GM18499 (cell line): ENCODE results near the gene EYS.

ENCODE experiments used
- ATAC-seq: cut with Tn5 transposase; IDR thresholded peaks from one replicate; pipeline ENCODE4 v1.9.1; 2021; ENCODE audit warnings: moderate number of reproducible peaks; ENCODE audit not compliant: insufficient read depth, unreplicated experiment

EYS gene

DNA sequence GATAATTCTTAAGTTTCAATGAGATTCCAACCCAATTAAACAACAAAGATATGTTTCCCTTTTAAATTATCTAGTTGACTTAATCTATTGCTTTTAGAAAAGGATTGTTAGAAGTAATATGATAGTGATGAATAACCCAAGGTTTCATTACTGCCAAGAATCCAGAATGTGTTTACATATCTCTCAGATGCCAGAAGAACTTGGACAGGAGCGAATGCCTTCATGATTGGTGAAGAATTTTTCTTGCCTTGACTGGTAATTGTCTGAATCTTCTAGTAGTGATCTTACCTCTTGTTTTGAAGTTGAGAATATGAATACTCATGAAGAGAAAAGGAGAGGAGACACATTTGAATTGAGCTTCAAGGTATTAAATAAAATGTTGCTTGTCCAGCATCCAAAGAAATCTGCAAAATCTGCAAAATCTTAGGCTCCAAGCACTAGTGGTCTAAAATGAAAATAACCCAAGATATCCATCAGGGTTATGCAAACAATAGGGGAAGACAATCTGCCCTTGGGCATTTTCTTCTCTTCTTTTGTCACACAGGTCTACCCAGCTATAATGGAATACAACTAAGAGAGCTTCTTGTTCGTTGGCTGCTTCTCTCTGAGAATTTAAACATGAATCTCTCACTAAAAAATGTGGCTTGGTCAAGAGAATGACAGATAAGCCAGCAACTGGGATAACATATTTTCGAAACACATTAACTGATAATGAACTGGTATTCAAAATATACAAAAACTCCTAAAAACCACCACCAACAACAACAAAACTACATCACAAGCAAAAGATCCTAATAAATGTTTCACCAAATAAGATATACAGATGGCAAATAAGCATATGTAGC, 928.9 kb downstream of the EYS start:
- ATAC-seq: no peak

DNA sequence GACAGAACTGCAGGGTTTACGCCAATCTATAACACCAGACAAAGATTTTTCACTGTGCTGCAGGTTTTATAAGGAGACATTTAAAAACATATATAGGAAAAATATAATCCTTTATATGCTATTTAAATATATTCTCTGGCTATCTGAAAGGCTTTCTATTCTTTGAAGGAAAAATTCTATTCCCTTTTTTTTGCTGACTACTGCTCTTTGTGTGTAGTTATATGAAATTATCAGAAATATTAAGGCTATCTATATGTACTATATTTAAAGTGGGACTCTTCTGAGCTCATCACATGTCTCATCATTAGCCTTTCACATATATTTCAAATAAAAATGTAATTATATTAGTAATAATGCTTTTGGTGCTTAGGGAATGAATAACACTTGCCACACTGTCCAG, 930.7 kb downstream of the EYS start:
- no peak for ATAC-seq

DNA sequence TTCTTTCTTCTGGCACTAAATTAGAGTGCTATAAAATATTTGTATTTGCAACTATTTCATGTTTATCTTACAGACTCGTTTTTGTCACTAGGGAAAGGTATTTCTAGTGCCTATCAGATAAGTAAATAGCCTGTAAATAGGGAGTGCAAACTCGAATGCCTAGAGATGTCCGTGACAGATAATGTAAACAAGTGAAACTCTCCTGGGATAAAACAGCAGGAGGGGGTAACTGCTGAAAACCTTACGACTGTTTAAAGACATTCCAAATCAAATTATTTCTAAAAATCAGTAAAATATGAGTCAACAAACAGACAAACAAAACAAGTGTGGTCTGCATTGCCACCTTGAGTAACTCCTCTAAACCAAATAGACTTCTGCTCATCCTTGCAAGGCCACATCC, 932.1 kb downstream of the EYS start:
- ATAC-seq: no peak

DNA sequence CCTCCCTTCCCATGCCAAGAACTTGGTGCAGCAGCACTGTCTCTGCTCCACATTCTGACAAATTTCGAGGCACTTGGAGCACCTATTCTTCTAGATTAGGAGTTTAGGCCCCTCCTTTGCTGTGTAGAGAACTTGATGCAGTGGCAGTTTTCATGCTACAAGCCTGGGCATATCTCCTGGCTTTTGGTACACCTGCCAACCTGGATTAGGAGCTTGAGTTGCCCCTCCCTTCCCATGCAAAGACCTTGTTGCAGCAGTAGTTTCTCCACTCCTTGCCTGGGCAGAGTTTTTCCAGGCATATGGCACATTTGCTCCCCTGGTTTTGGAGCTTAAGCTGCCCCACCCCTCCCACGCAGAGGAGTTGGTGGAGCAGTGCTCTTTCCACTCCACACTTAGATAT, 956.1 kb downstream of the EYS start:
- ATAC-seq: no peak

DNA sequence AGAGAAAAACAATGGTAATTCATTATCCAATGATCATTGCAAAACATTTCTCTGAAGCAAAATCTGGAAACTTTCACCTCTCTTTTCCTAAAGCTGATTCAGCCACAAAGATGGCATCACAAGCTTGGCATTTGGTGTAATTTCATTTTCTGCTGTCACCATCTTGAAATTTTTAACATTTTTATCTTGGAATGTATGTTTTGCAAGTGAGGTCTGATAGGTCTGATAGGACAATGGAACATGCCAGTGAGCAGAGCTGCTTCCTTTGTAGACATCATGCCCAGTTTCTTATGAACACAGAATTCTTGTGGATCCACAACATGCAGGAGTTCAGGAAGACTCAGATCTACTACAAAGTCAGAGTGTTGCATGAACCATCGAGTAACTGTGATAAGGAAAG, 969.6 kb downstream of the EYS start:
- ATAC-seq: no peak

DNA sequence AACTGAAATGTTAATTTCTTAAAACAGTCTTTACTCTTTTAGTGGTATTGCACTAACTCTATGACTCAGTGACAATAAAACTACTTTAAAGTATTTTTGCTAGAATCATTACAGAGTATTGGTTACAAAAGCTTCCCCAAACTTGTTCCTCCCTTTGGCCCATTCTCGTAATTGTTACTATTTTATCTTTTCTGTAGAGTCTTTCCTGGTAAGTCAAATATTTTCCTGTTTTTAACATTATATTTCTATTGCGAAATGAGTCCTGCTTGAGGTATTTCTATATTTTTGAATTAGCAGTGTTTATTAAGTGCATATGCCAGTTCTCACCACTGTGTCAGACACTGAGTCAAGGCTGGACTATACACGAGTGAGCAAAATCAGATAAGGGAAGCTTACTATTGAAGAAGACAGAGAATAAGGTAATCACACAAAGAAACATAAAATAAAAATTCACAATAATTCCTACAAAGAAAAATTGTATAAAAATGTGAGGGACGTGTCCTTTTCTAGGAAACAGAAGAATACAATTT, 970.5 kb downstream of the EYS start:
- ATAC-seq: no peak

DNA sequence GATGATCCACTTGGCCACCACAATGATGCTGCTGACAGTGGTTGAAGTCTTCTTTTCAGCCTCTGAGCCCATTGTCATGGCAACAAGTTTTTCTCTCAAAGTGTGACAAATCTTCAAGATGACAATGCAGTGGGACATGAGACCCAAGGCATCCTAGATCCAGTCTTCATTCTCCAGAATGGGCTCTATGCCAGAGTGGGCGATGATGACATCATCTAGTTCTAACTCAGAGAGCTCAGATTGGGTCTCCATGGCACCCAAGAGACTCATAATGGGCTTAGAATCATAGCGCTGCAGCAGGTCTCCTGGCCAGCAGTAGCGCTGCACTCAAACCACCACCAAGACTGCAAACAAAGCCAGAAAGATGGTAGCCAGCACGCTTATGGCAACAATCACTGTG, 973.6 kb downstream of the EYS start:
- ATAC-seq: no peak

DNA sequence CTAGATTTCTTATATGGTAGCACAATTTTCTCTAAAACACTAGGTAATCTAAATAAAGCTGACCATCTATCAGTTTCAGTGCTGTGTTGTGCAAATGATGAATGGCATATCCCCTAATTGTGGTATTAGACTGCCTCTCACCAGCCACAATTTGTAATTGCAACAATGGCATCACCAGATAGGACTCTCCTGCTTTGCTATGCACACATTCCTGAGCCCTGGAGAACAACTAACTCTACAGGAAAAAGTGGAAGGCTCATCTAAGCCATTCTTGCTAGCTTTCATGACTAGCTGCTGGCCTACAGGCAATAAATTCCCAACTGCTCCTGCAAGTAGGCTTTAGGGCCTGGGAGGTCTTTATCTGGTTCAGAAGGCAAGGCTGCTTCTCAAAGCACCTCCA, 974.1 kb downstream of the EYS start:
- no peak for ATAC-seq

DNA sequence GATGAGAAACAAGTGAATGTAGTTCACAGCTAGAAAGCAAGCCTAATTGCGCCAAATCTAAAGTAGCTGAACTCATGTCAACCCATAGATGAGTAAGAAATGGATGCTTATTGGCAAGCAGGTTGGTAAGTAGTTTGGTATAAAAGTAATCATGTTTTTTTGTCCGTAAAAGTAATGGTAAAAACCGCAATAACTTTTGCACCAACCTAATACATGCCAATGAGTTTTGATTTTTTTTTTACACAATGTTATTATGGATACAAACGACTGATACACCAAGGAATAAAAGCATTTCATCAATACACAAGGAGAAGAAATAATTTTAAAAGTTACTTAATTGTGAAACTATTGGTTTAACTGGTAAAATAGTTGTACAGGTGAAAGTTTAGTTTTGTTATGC, 977.5 kb downstream of the EYS start:
- no peak for ATAC-seq

DNA sequence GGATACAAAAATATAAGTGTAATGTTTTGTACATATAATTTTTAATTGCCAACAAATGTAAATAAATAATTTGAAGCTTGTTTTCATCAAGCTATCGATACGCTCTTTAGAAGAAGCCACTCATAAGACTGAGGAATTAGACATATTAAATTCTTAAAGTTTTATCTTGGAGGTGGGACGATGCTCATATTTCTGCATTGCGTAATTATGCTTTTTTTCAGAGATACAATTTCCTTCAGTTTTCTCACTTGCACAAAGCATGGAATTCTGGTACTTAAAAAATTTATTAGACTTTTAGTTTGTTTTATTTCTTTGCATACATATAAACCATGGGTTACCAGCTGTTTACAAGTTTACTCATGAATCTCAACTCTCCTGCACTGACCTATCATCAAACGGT, 980.0 kb downstream of the EYS start:
- no peak for ATAC-seq

DNA sequence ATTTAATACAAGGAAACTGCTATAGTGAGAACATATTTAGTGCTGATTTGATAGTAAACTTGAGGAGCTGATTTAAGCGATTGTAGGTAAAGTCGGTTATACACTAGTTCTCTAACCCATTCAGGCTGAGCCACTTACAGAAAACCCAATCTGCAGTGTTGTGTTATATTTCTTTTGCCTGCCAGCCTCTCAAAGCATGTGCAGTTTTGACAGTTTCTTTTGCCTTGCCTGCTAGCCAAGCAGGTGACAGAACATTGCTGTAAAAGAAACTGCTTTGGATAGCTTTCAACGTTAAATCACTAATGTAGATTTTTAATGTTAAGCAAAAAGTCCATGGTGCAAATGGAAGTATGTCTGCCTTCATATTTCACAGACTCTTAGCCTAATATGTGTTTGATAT, 982.9 kb downstream of the EYS start:
- ATAC-seq: no peak

DNA sequence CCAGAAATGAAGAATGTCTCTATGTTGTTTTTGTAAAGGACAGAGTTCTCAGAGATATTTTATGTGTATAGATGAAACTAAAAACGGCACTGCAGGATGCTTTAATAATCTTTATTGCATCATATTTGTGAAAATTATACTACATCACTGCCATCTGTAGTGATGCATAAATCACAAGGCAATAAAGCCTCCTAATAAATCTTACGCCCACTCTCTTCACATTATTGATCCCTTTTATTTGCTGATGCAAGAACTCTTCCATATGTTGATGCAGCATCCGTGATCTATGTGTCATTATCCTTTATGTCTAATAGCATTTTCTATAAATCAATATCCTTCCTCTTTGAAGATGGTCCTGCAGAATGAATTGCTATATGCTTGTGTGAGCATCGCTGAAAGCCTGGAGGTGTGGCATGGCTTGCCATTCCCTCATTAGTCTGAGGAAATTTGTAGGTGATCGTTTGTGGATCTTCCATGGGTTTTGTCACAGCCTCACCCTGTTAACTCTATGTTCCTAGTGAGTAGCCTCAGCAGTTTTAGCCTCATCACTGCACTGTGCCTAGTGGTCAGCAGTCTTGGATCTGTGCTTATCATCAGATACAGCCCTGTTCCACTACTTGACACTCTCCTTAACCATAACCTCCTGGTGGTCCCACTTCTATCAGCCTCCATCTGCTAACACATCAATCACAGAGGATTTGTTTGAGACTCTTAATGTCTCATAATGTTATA, 983.5 kb downstream of the EYS start:
- ATAC-seq: no peak

DNA sequence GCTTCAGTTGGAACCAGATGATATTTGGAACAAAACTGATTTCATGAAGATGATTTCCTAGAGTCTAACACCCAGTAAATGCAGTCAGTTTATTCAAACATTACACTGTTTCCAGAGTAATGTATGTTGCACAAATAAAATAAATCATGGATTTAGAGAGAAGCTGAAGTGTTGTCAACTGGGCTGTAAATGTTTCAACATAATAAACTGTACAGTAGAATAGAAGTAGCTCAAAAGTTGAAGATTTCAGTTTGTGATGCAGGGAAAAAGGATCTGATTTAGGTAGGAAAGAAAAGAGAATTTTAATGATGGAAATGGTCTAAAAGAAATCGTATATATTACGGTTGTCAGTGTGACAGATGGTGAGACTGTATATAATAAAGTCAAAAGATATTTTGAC, 985.2 kb downstream of the EYS start:
- no peak for ATAC-seq

DNA sequence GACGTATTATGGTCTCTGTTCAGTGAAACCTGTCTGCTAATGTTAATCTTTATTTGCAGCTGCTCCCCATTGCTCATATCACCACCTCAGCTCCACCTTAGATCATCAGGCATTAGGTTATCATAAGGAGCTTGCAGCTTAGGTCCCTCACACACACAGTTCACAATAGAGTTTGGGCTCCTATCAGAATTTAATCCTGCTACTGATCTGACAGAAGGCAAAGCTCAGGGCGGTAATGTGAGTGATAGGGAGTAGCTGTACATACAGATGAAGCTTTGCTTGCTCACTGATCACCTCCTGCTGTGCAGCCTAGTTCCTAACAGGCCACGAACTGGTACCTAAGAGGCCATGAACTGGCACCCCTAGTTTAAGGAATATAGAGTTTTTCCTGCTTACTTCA, 989.7 kb downstream of the EYS start:
- ATAC-seq: no peak

DNA sequence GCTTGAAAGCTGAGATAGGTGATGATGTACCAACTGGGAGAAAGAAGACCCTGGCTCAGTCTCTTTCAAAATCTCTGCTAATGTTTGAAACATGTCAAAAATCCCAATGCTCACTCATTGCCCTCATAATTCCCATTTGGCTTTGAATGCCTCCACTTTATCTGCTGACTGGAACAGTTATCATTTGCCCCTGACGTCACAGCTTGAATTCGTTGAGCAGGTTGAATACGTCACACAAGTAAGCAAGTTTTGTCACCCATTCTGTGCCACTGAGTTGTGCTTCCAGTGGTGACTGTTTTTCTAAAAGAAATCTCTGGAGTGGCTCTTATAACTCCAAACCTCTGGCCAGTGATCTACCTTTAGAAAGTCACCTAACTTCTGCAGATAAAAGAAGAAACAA, 991.4 kb downstream of the EYS start:
- no peak for ATAC-seq

DNA sequence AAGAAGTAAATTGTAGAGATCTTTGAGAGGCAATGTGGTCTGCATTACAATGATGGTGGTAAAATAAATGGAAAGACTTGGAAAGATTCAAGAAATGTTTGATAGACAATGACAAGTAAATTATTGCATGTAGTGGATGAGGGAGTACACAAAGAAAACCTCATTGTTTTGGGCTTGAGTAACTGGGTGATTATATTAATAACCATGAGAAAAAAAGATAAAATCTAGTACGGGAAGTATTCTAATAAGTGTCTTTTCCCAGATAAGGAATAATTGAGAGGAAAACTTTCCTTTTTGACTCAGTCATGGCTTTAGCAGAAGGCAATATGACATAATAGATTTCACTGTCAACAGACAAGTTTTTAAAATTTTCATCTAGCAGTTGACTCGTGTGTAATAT, 993.0 kb downstream of the EYS start:
- ATAC-seq: no peak

DNA sequence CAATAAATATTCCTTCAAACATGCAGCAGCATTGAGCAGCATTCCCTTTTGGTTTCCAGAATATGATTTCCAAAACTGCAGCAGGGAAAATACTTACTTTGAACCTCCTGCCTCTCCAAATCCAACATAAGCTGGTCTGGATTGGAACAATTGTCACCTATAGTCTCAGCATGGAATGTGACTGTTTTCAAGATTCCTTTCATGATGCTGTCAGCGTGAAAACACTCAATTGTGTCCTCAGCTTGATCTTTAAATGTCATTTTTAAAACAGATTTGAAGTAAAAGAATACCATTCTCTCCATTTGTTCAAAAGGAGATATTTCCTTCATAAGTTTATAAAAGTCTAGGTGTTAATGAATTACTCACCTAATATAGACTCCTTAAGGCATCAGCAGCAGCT, 993.9 kb downstream of the EYS start:
- ATAC-seq: no peak

DNA sequence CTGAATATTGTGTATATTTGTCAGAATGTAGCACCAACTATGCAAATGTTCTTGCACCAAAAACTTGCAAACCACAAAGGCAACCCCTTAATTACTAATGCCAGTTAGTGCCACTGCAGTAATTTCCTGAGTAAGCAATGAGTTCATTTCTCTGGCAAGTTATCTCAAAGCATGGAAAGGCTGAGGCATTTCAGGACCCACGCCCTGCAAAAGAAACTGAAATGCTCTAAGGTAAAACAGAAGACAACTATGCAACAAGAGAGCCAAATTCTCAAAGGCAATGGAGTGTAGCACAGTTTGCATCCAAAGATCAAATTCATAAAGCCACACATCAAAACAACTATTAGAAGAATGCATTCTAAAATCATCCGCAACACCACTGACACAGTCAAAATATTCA, 994.4 kb downstream of the EYS start:
- ATAC-seq: no peak

DNA sequence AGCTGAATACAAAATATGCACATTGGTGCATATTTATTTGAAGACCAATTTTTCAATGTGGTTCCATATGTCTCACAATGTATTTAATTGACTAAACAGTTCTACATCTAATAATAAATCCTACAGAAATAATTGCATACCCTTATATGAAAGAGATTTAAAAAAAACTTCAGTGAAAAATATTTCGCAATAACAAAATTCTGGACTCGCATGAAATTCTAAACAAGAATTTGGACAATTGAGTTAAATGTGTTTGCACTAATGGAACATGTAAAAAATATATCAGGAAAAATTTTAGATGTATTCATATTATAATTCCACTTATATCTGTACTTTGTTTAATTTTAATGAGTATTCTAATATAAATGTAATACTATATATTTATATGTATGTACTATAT, 1003.1 kb downstream of the EYS start:
- no peak for ATAC-seq

DNA sequence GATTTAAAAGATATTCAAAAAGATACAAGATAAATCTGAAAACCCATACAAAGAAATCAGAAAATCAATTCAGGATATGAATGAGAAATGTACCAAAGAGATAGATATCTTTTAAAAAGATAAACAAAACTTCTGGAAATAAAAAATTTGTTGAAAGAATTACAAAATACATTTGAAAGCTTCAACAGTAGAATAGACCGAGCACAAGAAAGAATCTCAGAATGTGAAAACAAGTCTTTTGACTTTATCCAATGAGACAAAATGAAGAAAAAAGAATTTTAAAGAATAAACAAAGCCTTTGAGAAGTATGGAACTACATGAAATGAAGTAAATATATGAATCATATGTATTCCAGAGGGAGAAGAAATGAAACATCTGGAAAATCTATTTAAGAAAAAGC, 1011.0 kb downstream of the EYS start:
- ATAC-seq: no peak

DNA sequence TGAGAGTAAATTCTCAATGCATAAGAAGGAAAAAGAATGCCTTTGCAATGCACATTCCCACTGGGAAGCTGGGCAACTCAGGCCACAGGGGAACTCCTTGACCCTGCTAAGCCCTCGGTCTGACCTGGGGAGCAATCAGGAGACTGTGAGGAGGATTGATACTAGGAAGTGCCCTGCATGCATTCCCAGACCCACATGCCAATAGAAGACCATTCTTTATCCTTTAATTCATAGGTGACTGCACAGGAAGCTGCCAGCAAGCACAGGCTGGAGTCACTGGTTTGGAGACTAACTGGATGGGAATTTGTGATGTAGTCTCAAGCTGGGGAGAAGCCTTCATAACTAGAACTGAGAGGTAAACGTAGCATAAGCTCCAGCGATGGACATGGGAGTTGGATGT, 1012.7 kb downstream of the EYS start:
- no peak for ATAC-seq

DNA sequence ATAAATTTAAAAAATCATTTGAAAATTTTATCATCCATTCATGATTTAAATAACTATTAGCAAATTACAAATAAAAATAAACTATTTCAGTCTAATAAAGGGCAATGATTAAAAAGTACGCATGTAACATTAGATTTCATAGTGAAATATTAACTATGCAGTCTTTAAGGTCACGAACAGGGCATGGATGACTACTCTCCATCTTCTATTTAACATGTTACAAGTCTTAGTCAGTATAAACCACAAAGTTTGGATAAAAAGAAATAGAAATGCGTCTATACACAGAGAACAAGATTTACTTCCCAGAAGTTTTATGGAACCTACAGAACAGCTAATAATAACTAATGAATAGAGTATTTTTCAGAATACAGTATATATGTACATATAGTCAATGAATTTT, 1016.0 kb downstream of the EYS start:
- no peak for ATAC-seq
